GM20431 (cell line): ENCODE data around the gene RPGRIP1L.

ENCODE experiments used
- in situ Hi-C: fragments of 300-500 bp; cut with MseI, MboI; formaldehyde crosslinking; loops from one replicate; pipeline ENCODE4 v1.15.0; 2020; ENCODE audit warnings: low sequenced_read_pairs; ENCODE audit not compliant: unreplicated experiment

Gene RPGRIP1L

GRCh38 chr16:53703590-53704444, at the start of gene RPGRIP1L, which contains the start of gene FTO:
Gene RPGRIP1L (minus strand): TSS chr16:53703859. CDS start chr16:53700723, 3,136 bp downstream.
Gene FTO (plus strand): TSS chr16:53704156.
- in situ Hi-C loops: no loop called here

- in situ Hi-C loops: no loop called here
These were observed 49.8 kb upstream of the RPGRIP1L start for GRCh38 chr16:53753431-53753830.

GRCh38 chr16:53752560-53752959, 48.9 kb upstream of the RPGRIP1L start:
- in situ Hi-C loops: no loop called here

GRCh38 chr16:53745753-53746266, 42.2 kb upstream of the RPGRIP1L start:
- in situ Hi-C loops: no loop called here

GRCh38 chr16:53745086-53745485, 41.4 kb upstream of the RPGRIP1L start:
- in situ Hi-C loops: no loop called here

- in situ Hi-C loops: no loop called here
These were observed 40.8 kb upstream of the RPGRIP1L start for GRCh38 chr16:53744449-53744848.

- in situ Hi-C loops: no loop called here
These were observed 39.5 kb upstream of the RPGRIP1L start for GRCh38 chr16:53743149-53743566.

GRCh38 chr16:53741546-53741945, 37.9 kb upstream of the RPGRIP1L start:
- in situ Hi-C loops: no loop called here

- in situ Hi-C loops: no loop called here
These were observed 37.4 kb upstream of the RPGRIP1L start for GRCh38 chr16:53740933-53741531.

GRCh38 chr16:53740476-53740875, 36.8 kb upstream of the RPGRIP1L start:
- in situ Hi-C loops: no loop called here

- in situ Hi-C loops: no loop called here
These were observed 33.9 kb upstream of the RPGRIP1L start for GRCh38 chr16:53737552-53737951.

- in situ Hi-C loops: no loop called here
These were observed 32.6 kb upstream of the RPGRIP1L start for GRCh38 chr16:53736297-53736696.

- in situ Hi-C loops: no loop called here
These were observed 31.2 kb upstream of the RPGRIP1L start for GRCh38 chr16:53734908-53735307.

GRCh38 chr16:53732296-53732929, 28.8 kb upstream of the RPGRIP1L start:
- in situ Hi-C loops: no loop called here

GRCh38 chr16:53730693-53731092, 27.0 kb upstream of the RPGRIP1L start:
- in situ Hi-C loops: no loop called here

GRCh38 chr16:53726625-53727024, 23.0 kb upstream of the RPGRIP1L start:
- in situ Hi-C loops: no loop called here

GRCh38 chr16:53721017-53721416, 17.4 kb upstream of the RPGRIP1L start:
- in situ Hi-C loops: no loop called here

GRCh38 chr16:53717577-53717976, 13.9 kb upstream of the RPGRIP1L start:
- in situ Hi-C loops: no loop called here

- in situ Hi-C loops: no loop called here
These were observed 11.3 kb upstream of the RPGRIP1L start for GRCh38 chr16:53715023-53715384.

GRCh38 chr16:53714205-53715022, 10.8 kb upstream of the RPGRIP1L start:
- in situ Hi-C loops: no loop called here
